Activated CD8-positive, alpha-beta memory T cell treated with anti-CD3 and anti-CD28 coated beads for 24 hours (primary cell): ENCODE data around the gene COL11A1.
"Not testable (repeated sequence)": the region's sequence is repeated elsewhere in the genome, so short reads cannot be mapped to it uniquely, and the experiment has no call there.

Experiments used
- DNase-seq: peaks from one replicate; pipeline ENCODE4 v3.0.0-alpha.2; 2020

The COL11A1 gene

DNA sequence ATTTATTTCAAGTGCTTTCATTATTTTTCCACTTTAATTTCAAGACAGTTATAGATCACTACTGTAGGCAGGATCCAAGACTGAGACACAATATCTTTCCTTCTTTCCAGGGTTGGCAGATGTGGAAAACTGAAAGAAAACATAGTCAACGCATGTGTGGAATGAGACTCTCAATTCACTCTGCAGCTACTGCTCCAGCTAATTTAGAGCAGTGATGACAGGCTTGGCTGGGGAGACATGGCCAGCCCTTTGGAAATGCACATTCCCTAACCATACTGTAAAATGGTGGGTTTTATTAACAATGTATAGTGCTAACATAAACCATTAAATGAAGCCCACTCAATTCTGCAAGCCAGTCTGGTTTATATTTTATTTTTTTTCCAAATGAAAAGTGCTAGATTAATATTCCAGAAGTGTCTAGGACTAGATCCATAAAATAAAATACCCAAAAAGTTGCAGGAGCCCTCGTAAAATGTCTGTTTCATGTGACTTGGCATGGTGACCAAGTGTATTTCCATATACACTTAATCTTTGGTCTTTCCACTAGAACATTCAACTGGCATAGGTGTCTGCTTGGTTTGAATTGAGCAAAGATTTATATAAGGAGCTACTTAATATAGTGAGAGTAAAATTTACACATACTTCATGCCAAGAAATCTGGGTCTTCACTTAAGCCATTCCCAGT is 32.9 kb downstream of the COL11A1 start:
- no peak for DNase-seq

DNA sequence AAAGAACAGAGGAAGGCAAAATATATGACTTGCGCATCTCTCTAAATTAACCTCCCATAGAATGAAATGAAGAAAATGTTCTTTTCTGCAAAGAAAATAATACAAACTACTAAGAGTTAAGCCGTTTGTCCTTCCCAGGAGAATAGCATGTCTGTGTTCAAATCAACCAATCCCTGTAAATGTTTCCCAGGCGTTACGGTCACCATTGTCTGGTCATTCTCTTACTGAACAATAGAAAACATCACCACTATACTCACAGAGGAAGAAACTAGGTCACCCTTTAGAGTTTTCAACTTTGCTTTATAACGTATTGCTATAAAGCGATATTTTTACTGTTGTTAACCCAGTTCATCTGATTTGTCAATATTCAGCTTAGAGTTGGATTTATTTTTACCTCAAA is 34.1 kb downstream of the COL11A1 start:
- DNase-seq: no peak

GRCh38 chr1:103069201-103069600 is 39.1 kb downstream of the COL11A1 start:
- DNase-seq: no peak

GRCh38 chr1:103063921-103064320 is 44.4 kb downstream of the COL11A1 start:
- no peak for DNase-seq

DNA sequence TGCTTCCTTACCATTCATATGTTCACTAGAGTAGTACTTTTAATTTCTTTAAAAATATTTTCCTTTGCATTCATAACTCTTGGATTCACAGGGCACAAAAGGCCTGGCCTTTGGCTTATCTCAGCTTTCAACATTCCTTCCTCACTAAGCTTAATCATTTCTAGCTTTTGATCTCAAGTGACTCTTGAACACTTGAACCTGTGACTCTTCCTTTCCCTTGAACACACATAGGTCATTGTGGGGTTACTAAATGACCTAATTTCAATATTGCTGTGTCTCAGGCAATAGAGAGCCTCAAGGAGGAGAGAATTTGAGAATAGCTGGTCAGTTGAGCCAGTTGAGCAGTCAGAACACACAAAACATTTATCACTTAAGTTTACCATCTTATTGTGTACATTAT is 49.9 kb downstream of the COL11A1 start:
- DNase-seq: no peak

DNA sequence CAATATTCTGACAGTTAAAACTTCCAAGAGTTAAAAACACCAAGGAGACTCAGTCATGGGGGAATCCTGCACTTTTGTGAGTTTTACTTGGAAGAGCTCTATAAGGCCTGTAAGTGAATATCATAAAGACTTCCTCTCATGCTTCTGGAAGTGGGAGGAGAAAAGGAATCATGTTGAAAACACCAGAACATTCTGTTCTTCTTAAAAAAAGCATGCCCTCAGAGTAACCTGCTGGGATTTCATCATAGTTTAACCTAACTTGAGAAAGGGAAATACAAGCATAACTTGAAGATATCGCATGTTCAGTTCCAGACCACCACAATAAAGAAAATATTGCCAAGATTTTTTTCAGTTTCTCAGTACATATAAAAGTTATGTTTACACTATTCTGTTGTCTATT is 51.9 kb downstream of the COL11A1 start:
- no peak for DNase-seq

DNA sequence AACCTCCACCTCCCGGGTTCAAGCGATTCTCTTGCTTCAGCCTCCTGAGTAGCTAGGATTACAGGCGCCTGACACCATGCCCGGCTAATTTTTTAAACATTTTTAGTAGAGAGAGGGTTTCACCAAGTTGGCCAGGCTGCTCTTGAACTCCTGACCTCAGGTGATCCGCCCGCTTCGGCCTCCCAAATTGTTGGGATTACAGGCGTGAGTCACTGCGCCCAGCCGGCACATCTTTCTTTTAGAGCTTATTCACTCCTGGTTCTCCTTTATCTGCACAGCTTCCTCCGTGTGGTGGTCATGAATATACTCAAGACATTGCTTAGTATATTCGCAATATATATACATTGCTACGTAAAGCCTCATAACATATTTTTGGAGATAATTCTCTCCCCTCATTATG is 80.2 kb downstream of the COL11A1 start:
- DNase-seq: not testable (repeated sequence)

DNA sequence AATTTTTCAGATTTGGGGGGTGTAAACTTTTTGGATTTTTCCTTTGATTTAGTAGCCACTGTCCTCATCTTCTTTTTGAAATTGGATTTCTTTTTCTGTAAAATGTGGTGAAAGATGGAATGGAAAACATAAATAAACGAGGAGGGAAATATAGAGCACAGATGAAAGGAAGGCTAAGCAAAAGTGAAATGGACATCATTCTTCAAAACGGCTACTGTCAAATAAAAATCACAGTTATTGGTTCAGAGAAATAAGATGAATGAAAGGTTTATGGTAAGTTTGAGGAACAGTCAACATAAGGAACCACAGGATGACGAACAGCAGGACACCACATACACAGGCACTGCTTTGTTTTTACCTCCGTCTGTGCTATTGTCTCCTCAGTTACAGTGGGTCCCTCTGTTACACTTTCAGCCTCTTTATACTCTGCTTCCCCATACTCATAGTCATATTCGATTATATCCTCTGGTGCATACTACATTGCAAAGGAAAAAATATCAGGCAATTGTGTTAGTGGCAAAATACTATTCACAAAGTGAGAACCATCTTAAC is 82.4 kb downstream of the COL11A1 start:
- no peak for DNase-seq

DNA sequence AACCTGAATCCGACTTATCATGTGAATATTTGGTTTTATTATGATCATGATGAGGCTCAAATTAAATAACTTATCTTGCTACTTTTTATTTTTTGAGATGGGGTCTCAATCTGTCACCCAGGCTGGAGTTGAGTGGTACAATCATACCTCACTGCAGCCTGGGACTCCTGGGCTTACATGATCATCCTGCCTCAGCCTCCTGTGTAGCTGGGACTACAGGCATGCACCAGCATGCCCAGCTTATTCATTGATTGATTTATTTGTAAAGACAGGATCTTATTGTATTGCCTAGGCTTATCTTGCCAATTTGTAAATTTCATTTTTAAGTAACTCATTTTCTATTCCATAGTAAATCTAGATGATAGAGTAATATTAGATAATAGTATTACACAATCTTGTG is 84.3 kb downstream of the COL11A1 start:
- DNase-seq: no peak

DNA sequence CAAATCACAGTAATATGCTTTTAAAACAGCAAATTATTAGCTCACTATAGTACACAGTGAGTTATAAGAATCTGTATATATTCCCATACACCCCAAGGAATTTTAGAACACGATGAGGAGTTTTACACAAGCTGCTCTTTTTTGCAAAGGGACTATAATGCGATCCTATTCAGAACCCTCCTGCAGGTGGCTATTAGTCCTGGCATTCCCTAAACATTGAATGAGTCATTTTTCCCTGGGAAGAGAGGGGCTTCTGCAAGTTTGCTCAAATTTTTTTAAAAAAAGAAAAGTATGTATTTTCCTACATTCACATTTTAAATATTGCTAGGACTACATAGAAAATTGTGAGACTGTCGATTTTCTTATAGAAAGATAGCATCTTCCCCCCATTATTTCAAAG is 106.3 kb downstream of the COL11A1 start:
- DNase-seq: no peak

DNA sequence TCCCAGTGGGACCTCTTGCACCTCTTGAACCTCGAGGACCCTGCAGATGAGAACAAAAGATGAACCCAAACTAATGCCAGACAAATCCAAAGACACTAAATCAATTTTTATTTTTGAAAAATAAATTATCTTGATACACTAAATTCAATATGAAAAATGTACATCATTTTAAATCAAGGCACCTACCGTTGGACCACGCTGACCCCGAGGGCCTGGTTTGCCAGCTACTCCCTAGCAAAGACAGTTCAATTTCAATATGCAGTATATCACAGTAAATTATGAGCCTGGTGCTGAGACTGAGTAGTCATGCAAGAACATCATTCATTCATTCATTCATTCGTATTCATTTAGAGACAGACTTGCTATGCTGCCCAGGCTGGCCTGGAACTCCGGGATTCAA is 129.4 kb downstream of the COL11A1 start:
- no peak for DNase-seq

- no peak for DNase-seq
Measured at GRCh38 chr1:102977292-102977691, 131.0 kb downstream of the COL11A1 start.

DNA sequence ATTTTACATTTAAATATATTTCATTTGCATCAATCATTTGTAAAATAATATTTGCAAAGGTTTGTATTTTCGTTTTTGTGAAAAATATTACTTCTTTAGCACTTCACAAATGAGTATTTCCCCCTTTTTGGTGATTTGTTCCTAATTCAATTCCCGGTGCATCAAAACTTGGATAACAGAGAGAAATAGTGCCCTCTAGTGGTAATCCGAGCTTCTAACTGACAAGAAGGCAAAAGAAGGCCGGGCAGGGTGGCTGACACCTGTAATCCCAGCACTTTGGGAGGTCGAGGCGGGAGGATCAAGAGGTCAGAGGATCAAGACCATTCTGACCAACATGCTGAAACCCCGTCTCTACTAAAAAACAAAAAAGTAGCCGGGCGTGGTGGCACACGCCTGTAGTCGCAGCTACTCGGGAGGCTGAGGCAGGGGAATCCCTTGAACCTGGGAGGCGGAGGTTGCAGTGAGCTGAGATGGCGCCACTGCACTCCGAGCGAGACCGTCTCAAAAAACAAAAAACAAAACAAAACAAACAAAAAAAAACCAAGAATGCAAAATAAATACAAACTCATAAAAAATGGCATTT is 137.7 kb downstream of the COL11A1 start:
- DNase-seq: no peak

DNA sequence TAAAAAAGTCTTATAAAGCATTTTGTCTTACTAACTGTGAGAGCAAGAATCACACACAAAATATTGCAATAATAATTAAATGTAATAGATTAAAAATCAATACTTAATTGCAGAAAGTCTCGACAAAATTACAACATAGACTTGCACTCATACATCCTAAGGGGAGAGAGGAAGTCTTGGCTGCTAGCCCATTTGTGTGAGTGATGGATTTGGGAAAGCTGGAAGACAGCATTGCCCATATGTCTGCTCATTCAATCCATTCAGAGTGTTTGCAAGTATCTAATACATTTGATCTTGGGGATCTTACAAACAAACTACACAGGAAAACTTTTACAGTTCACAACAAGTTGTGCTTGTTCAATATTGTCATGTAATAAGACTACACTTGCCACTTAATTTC is 140.5 kb downstream of the COL11A1 start:
- no peak for DNase-seq

DNA sequence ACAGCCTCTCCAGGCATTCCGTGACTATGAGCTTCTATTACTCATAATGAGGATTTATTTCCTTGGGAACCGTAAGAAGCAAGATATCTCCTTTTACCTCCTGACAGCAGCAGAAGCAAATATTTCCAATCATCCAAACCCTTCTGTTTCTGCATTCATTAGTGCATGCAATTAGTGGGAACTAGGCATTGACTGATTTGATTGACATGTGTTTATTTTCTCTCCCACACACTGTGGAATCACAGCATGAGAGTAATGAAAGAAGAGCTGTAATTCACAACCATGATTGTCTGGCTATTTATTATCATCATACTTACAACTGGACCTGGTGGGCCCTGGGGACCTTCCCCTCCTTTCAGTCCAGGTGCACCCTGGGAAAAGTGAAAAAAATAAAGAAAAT is 146.8 kb downstream of the COL11A1 start:
- DNase-seq: no peak

- no peak for DNase-seq
Measured at GRCh38 chr1:102954576-102954975, 153.7 kb downstream of the COL11A1 start.

DNA sequence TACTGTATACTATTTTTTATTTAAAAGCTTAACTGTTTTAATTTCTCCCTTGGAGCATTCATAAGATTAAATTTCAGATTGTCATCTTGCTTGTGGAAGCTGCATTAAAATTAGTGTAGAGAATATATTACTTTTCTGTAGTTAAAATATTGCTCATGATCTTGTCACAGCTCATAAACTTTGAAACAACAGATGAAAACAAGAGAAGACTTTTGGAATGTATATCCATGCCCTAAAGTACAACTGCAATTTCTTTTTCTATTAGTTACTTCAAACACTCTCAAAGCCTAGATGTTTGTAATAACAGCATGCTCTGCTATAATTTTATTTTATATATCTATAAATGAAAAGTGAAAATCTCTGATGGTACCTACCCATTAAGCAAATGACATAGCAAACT is 155.9 kb downstream of the COL11A1 start:
- no peak for DNase-seq

- no peak for DNase-seq
Measured at GRCh38 chr1:102942324-102942723, 166.0 kb downstream of the COL11A1 start.

DNA sequence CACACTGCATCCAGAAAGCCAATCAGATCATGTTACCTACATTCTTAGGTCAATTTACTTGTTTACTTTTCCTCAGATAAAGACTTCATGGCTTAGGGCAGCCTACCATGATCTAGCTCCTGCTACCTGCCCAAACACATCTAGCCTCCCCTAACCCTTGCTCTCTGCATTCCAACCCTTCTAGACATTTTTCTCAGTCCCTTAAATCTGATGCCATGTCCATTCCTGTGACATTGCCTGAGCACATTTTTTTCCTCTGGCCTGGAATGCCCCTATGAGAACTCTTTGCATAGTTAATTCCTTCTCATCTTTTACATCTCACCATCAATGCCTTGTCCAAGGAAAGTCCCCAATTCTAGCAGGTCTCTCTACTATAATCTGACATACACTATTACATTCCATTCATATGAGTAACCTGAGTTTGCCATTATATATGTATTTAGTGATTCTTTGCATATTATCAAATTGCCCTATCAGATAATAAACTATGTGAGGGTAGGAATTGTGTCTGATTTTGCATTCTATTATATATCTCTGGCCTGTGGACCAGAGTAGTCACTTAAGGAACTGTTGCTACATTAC is 166.9 kb downstream of the COL11A1 start:
- DNase-seq: no peak

GRCh38 chr1:102937401-102937800 is 170.9 kb downstream of the COL11A1 start:
- no peak for DNase-seq

DNA sequence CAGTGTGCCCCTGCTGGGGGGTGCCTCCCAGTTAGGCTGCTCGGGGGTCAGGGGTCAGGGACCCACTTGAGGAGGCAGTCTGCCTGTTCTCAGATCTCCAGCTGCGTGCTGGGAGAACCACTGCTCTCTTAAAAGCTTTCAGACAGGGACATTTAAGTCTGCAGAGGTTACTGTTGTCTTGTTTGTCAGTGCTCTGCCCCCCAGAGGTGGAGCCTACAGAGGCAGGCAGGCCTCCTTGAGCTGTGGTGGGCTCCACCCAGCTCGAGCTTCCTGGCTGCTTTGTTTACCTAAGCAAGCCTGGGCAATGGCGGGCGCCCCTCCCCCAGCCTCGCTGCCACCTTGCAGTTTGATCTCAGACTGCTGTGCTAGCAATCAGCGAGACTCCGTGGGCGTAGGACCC is 175.0 kb downstream of the COL11A1 start:
- not testable (repeated sequence) for DNase-seq

GRCh38 chr1:102919659-102920058 is 188.7 kb downstream of the COL11A1 start:
- no peak for DNase-seq

DNA sequence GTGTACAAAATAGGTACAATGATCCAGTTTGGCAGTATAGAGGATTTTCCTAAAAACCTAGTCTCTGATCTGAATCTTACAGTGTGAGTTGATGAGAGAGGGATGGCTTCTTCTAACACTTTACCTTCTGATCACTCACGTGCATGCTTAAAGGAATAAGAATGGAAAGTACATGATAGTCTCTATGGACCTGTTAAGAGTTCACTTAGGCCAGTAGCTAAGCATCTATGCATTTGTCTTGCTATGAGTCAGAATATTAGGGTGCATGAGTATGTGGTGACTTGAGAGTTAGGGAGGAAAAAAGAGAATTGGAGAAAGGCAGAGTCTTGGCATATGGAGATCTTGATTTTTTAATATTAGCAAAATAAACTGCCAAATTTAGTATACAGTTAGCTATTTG is 206.3 kb downstream of the COL11A1 start:
- DNase-seq: no peak

DNA sequence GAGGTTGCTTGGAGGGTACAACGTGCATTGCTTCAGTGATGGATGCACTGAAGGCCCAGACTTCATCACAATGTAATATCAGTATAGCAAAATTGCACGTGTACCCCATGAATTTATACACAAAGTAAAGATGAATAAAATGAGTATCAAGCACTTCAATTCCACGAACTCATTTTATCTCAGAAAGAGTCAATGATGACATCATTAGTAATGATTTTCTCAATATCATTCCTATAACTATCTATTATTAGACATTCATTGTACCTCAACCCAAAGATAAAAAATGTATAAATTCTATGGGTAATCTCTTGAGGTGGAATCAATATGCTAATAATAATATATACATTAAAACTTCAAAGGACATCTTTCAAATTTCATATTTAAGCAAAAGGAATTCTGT is 208.4 kb downstream of the COL11A1 start:
- no peak for DNase-seq

- no peak for DNase-seq
Measured at GRCh38 chr1:102897557-102897956, 210.8 kb downstream of the COL11A1 start.
